ENCODE results near the gene SCAF8. TPM values are rescaled to one million over a fixed set of nuclear protein-coding genes. Genes with fewer than 3 reads are reported as not detected.

The SCAF8 gene
- total and polyA plus RNA-seq, 2 of the 4 experiments (the other 2 are of a cell fraction), result 16.1 to 23.5 TPM

Small RNA genes within 50 kb of the gene (microRNA-seq; reads per million reads assigned to microRNA genes)
- gene MIR1273C (ENCODE audit: insufficient read depth in 1 of 2, insufficient read length in 1 of 2, unreplicated experiment in 1 of 2) (0 reads per million in 2 experiments), gene RNU6-824P (ENCODE audit: insufficient read depth, insufficient read length) (not detected)

Small RNA genes within 50 kb of the gene (small RNA-seq; reads per million reads assigned to genes)
- gene MIR1273C (0 reads per million in 5 experiments), gene RNU6-824P (0 reads per million in 5 experiments)

Other genes starting within 250 kb of the SCAF8 start
- 15.0 and 15.8 TPM in 2 replicates for gene CNKSR3, start 222.7 kb upstream of the SCAF8 start, total RNA-seq (2012; rRNA removed)
- 6.2 and 6.7 TPM in 2 replicates for gene CNKSR3, start 222.7 kb upstream of the SCAF8 start, polyA plus RNA-seq (2012; rRNA removed)